Muscle of back (tissue), 11 donors: Measurements from ENCODE around the gene PCP4L1. TPM values are rescaled to one million over a fixed set of nuclear protein-coding genes. Genes with fewer than 3 reads are reported as not detected.
"Not testable (repeated sequence)": the region's sequence is repeated elsewhere in the genome, so short reads cannot be mapped to it uniquely, and the experiment has no call there.

Source experiments
- DNase-seq, 3 donors: peaks; one replicate each; pipeline versions ENCODE4 v3.0.0 to v3.0.0-alpha.2; 2013
- polyA plus RNA-seq, 10 donors: library from polyadenylated mRNA; unstranded; fragments of 120-200 nt; gene quantifications; one replicate each; pipeline ENCODE4 v1.2.1, GENCODE V29; 2013; ENCODE audit not compliant: insufficient read length in 10 of 10

The PCP4L1 gene
- polyA plus RNA-seq, 10 donors: 0.19 to 0.63 (median 0.36) TPM

GRCh38 chr1:161314201-161314981 lies 55.8 kb downstream of the PCP4L1 start, which contains the start of gene SDHC:
SDHC (plus strand) TSS chr1:161314381; CDS start chr1:161314406, 25 bp downstream.
- peak; percentile 91 to 97 (median 92) for DNase-seq

GRCh38 chr1:161315841-161316674 lies 57.5 kb downstream of the PCP4L1 start:
- DNase-seq: not testable (repeated sequence)

GRCh38 chr1:161324020-161324419 lies 65.5 kb downstream of the PCP4L1 start:
- DNase-seq: no peak

GRCh38 chr1:161330346-161330745 lies 71.8 kb downstream of the PCP4L1 start:
- no peak for DNase-seq

GRCh38 chr1:161333166-161333565 lies 74.6 kb downstream of the PCP4L1 start:
- no peak for DNase-seq

Other genes starting within 250 kb of the PCP4L1 start
- gene F11R, start 237.6 kb upstream of the PCP4L1 start, polyA plus RNA-seq: 10 to 100 TPM in 9 of 10 donors, 1 to 10 TPM in 1; 8.2 to 24.1 (median 16.4) TPM
- gene TSTD1, start 219.8 kb upstream of the PCP4L1 start, polyA plus RNA-seq: 10 to 100 TPM; 21.1 to 31.3 (median 25.8) TPM
- 10 to 100 TPM; 30.7 to 42.9 (median 34.0) TPM for gene USF1, start 212.8 kb upstream of the PCP4L1 start, polyA plus RNA-seq
- gene ARHGAP30, start 188.9 kb upstream of the PCP4L1 start, polyA plus RNA-seq: 10 to 100 TPM in 1 of 10 donors, 1 to 10 TPM in 9; 2.1 to 12.3 (median 2.7) TPM
- gene NECTIN4, start 169.2 kb upstream of the PCP4L1 start, polyA plus RNA-seq: 1 to 10 TPM in 2 of 10 donors, under 1 TPM in 5, not detected in 3; 0.11 to 8.0 (median 0.18) TPM
- gene KLHDC9, start 160.4 kb upstream of the PCP4L1 start, polyA plus RNA-seq: 1 to 10 TPM in 4 of 10 donors, under 1 TPM in 6; 0.43 to 1.8 (median 0.89) TPM
- 10 to 100 TPM; 52.6 to 81.9 (median 62.9) TPM for gene PFDN2, start 140.7 kb upstream of the PCP4L1 start, polyA plus RNA-seq
- gene NIT1, start 140.6 kb upstream of the PCP4L1 start, polyA plus RNA-seq: 10 to 100 TPM; 25.5 to 33.3 (median 29.0) TPM
- gene DEDD, start 126.1 kb upstream of the PCP4L1 start, polyA plus RNA-seq: 10 to 100 TPM; 36.0 to 47.4 (median 44.5) TPM
- gene UFC1, start 104.8 kb upstream of the PCP4L1 start, polyA plus RNA-seq: 100 to 1,000 TPM in 5 of 10 donors, 10 to 100 TPM in 5; 93.2 to 118 (median 101) TPM
- 10 to 100 TPM; 24.5 to 33.2 (median 27.3) TPM for gene USP21, start 99.2 kb upstream of the PCP4L1 start, polyA plus RNA-seq
- gene PPOX, start 92.3 kb upstream of the PCP4L1 start, polyA plus RNA-seq: 10 to 100 TPM; 15.2 to 29.1 (median 19.1) TPM
- 10 to 100 TPM; 18.2 to 29.4 (median 23.3) TPM for gene B4GALT3, start 81.2 kb upstream of the PCP4L1 start, polyA plus RNA-seq
- gene ADAMTS4, start 59.7 kb upstream of the PCP4L1 start, polyA plus RNA-seq: 10 to 100 TPM in 8 of 10 donors, 1 to 10 TPM in 2; 6.8 to 23.6 (median 11.8) TPM
- 100 to 1,000 TPM; 115 to 160 (median 139) TPM for gene NDUFS2, start 56.4 kb upstream of the PCP4L1 start, polyA plus RNA-seq
- gene FCER1G, start 43.5 kb upstream of the PCP4L1 start, polyA plus RNA-seq: 10 to 100 TPM; 14.9 to 26.2 (median 19.6) TPM
- gene APOA2, start 35.1 kb upstream of the PCP4L1 start, polyA plus RNA-seq: 10 to 100 TPM in 1 of 10 donors, 1 to 10 TPM in 1, under 1 TPM in 1, not detected in 7; 0.55 to 10.5 (median 2.2) TPM
- 10 to 100 TPM in 3 of 10 donors, 1 to 10 TPM in 7; 8.7 to 11.3 (median 9.4) TPM for gene TOMM40L, start 32.7 kb upstream of the PCP4L1 start, polyA plus RNA-seq
- gene NR1I3, start 20.5 kb upstream of the PCP4L1 start, polyA plus RNA-seq: 1 to 10 TPM in 3 of 10 donors, under 1 TPM in 7; 0.58 to 1.4 (median 0.75) TPM
- gene MPZ, start 51.2 kb downstream of the PCP4L1 start, polyA plus RNA-seq: 10 to 100 TPM in 9 of 10 donors, 1 to 10 TPM in 1; 9.1 to 17.8 (median 13.0) TPM
- gene SDHC, start 55.6 kb downstream of the PCP4L1 start, polyA plus RNA-seq: 100 to 1,000 TPM; 120 to 148 (median 133) TPM
- 1 to 10 TPM in 4 of 10 donors, under 1 TPM in 5, not detected in 1; 0.31 to 2.0 (median 0.50) TPM for gene CFAP126, start 109.1 kb downstream of the PCP4L1 start, polyA plus RNA-seq
- 1 to 10 TPM; 3.5 to 7.7 (median 5.3) TPM for gene FCGR2A, start 246.7 kb downstream of the PCP4L1 start, polyA plus RNA-seq